Caco-2 (cell line): ENCODE measurements around the gene BATF2. TPM values are rescaled to one million over a fixed set of nuclear protein-coding genes. Genes with fewer than 3 reads are reported as not detected.

Source experiments
- Bru-seq: library from RNA; stranded (reverse); fragments of 400-500 nt; gene quantifications from one replicate; lab custom pipeline; 2021; lab: Mats Ljungman, UMichigan
- BruChase-seq, 2 experiments: library from RNA; stranded (reverse); fragments of 400-500 nt; gene quantifications; one replicate each; lab custom pipeline; 2021; lab: Mats Ljungman, UMichigan
- BruUV-seq: library from RNA; stranded (reverse); fragments of 400-500 nt; replicated peaks from 2 replicates; lab custom pipeline; 2021; lab: Mats Ljungman, UMichigan
- CTCF ChIA-PET: fragments of 300-600 bp; sonication (Branson Sonifier 250); formaldehyde crosslinking; loops from one replicate; lab custom pipeline; 2022; ENCODE audit warnings: antibody characterized with exemption; lab: Charles Lee
- POLR2A ChIA-PET: fragments of 300-600 bp; sonication (Branson Sonifier 250); formaldehyde crosslinking; loops from one replicate; lab custom pipeline; 2022; ENCODE audit warnings: antibody characterized with exemption; lab: Charles Lee
- DNase-seq, 2 experiments: peaks; one replicate each; pipeline versions ENCODE4 v3.0.0 to v3.0.0-alpha.2; 2020 to 2022
- H3K27me3 ChIP-seq: replicated peaks from 2 replicates; pipeline ENCODE4 v1.6.0; 2011; ENCODE audit warnings: low read length; ENCODE audit not compliant: control insufficient read depth, insufficient read depth
- H3K36me3 ChIP-seq: 2 replicates; pipeline ENCODE4 v1.5.1; 2011; ENCODE audit warnings: low read length; ENCODE audit not compliant: control insufficient read depth, insufficient read depth
- H3K4me1 ChIP-seq: fragments of 250-450 bp; sonication (Bioruptor Pico); 2 replicates; pipeline ENCODE4 v1.5.1; 2020; ENCODE audit warnings: mild to moderate bottlenecking
- H3K4me3 ChIP-seq: 2 replicates; pipeline ENCODE4 v1.5.1; 2011; ENCODE audit warnings: low read depth, mild to moderate bottlenecking, control low read depth, low read length
- H3K9me3 ChIP-seq: fragments of 250-450 bp; sonication (Bioruptor Pico); 2 replicates; pipeline ENCODE4 v1.5.1; 2020; ENCODE audit warnings: mild to moderate bottlenecking, moderate library complexity
- H3K27ac Mint-ChIP-seq: one replicate; pipeline ENCODE4 v1.8.0; 2022; ENCODE audit warnings: mixed read lengths; ENCODE audit not compliant: unreplicated experiment
- H3K27me3 Mint-ChIP-seq: one replicate; pipeline ENCODE4 v1.8.0; 2022; ENCODE audit warnings: mixed read lengths; ENCODE audit not compliant: insufficient read depth, unreplicated experiment
- H3K36me3 Mint-ChIP-seq: one replicate; pipeline ENCODE4 v1.8.0; 2022; ENCODE audit warnings: mild to moderate bottlenecking, mixed read lengths; ENCODE audit not compliant: insufficient read depth, unreplicated experiment
- H3K4me1 Mint-ChIP-seq: one replicate; pipeline ENCODE4 v1.8.0; 2022; ENCODE audit warnings: low read depth, mixed read lengths; ENCODE audit not compliant: unreplicated experiment
- H3K4me3 Mint-ChIP-seq: one replicate; pipeline ENCODE4 v1.8.0; 2022; ENCODE audit warnings: mild to moderate bottlenecking, moderate library complexity, mixed read lengths; ENCODE audit not compliant: unreplicated experiment
- H3K9me3 Mint-ChIP-seq: one replicate; pipeline ENCODE4 v1.8.0; 2022; ENCODE audit warnings: mixed read lengths; ENCODE audit not compliant: unreplicated experiment
- CTCF ChIP-seq, 2 experiments: fragments of 200-600 bp in 1 of 2; IDR thresholded peaks; 1 replicate in 1 of 2; 2 replicates in 1 of 2; pipeline versions ENCODE4 v1.5.1 to v1.8.0; 2011 to 2022; ENCODE audit warnings: antibody characterized with exemption in 1 of 2, control low read depth in 1 of 2, inconsistent platforms in 1 of 2, low read depth in 1 of 2, low read length in 1 of 2, mild to moderate bottlenecking in 1 of 2, moderate library complexity in 1 of 2; ENCODE audit not compliant: insufficient read depth in 1 of 2, severe bottlenecking in 1 of 2, unreplicated experiment in 1 of 2
- intact Hi-C: fragments of 100-400 bp; cut with micrococcal nuclease; formaldehyde crosslinking; loops from one replicate; pipeline ENCODE4 v1.10.0; 2022; ENCODE audit not compliant: unreplicated experiment
- long read RNA-seq: library from polyadenylated mRNA; stranded (forward); transcript quantifications from one replicate; pipeline ENCODE4 v2.0.0, GENCODE V29; 2022
- total RNA-seq: library from RNA; stranded (reverse); gene quantifications from 2 replicates; pipeline ENCODE4 v1.2.3, GENCODE V29; 2022

Gene BATF2
- total RNA-seq = 0.79 and 1.4 TPM in 2 replicates
- percentile 33 among the genes with signal in this experiment for Bru-seq, nascent RNA
- percentile 24 among the genes with signal in this experiment for BruChase-seq, experiment 1, labeled RNA remaining after a 2-hour chase
- BruChase-seq, experiment 2, labeled RNA remaining after a 6-hour chase = percentile 21 among the genes with signal in this experiment
- long read RNA-seq = 0 reads

GRCh38 chr11:64996710-64997380 lies at the start of gene BATF2:
BATF2 (minus strand) TSS chr11:64996971; CDS start chr11:64996914, 57 bp downstream.
- peak within 1 kb of the TSS; percentile 63 for H3K27ac Mint-ChIP-seq

GRCh38 chr11:65045728-65046127 lies 49.0 kb upstream of the BATF2 start:
- no TSS peak for BruUV-seq
- H3K36me3 ChIP-seq = peaks cover 7% of the 10 kb centered on the region
- ChIA-PET POLR2A (no interaction called here), CTCF (no interaction called here)
- DNase-seq = no peak
- H3K9me3 ChIP-seq = no peaks in the 10 kb centered on the region
- H3K9me3 Mint-ChIP-seq = no peaks in the 10 kb centered on the region
- no peaks in the 10 kb centered on the region for H3K4me1 Mint-ChIP-seq
- intact Hi-C loops = no loop called here
- TF ChIP-seq CTCF (IDR thresholded peaks at IDR 0.05; ENCODE audit: insufficient read depth in 1 of 2, low read depth in 1 of 2, low read length in 1 of 2, severe bottlenecking in 1 of 2, unreplicated experiment in 1 of 2) = no peak
- no peaks in the 10 kb centered on the region for H3K27me3 Mint-ChIP-seq
- peaks cover 22% of the 10 kb centered on the region for H3K36me3 Mint-ChIP-seq
- H3K4me3 Mint-ChIP-seq = no peak overlapping the region
- peaks cover 11% of the 10 kb centered on the region; the same call in 1 of the 2 replicates for H3K4me1 ChIP-seq
- no peak overlapping the region for H3K27ac Mint-ChIP-seq
- H3K27me3 ChIP-seq = no peaks in the 10 kb centered on the region
- H3K4me3 ChIP-seq = no peak overlapping the region

More at GRCh38 chr11:64996710-64997380, at the start of gene BATF2:
- Mint-ChIP-seq H3K9me3 (no peaks in the 10 kb centered on the region), H3K4me1 (peaks cover 26% of the 10 kb centered on the region), H3K36me3 (no peaks in the 10 kb centered on the region), H3K27me3 (no peaks in the 10 kb centered on the region), H3K4me3 (peak within 1 kb of the TSS; percentile 56)
- TF ChIP-seq CTCF (IDR thresholded peaks at IDR 0.05; ENCODE audit: insufficient read depth in 1 of 2, low read depth in 1 of 2, low read length in 1 of 2, severe bottlenecking in 1 of 2, unreplicated experiment in 1 of 2) = peak; percentile 45 to 69
- peak; percentile 79 to 84 for DNase-seq
- H3K36me3 ChIP-seq = no peaks in the 10 kb centered on the region
- peaks cover 37% of the 10 kb centered on the region for H3K4me1 ChIP-seq
- intact Hi-C loops = loop anchor here (2.0 to 5.0 kb wide), 2 partner anchors 80 to 150 kb away; partner anchors contain the start of gene ATG2A
- CTCF ChIA-PET = interaction anchor here (0.5 to 1.6 kb wide), 13 partner anchors 9 to 218 kb away, joined by 3 to 9 read pairs (median 4); partner anchors contain the start of genes PPP2R5B, SF1 and ZNHIT2
- H3K9me3 ChIP-seq = no peaks in the 10 kb centered on the region
- no peaks in the 10 kb centered on the region for H3K27me3 ChIP-seq
- POLR2A ChIA-PET = interaction anchor here (1.2 kb wide), 1 partner anchor 16 kb away, joined by 3 read pairs; no protein-coding TSS in a partner anchor
- H3K4me3 ChIP-seq = no peak within 1 kb of the TSS
- no TSS peak for BruUV-seq

- H3K27ac Mint-ChIP-seq = no peak overlapping the region
- H3K4me1 Mint-ChIP-seq = no peaks in the 10 kb centered on the region
- no peak overlapping the region for H3K4me3 ChIP-seq
- H3K27me3 Mint-ChIP-seq = no peaks in the 10 kb centered on the region
- peaks cover 7% of the 10 kb centered on the region for H3K36me3 ChIP-seq
- peaks cover 25% of the 10 kb centered on the region for H3K36me3 Mint-ChIP-seq
- peaks cover 11% of the 10 kb centered on the region; the same call in 1 of the 2 replicates for H3K4me1 ChIP-seq
- intact Hi-C loops = no loop called here
- H3K27me3 ChIP-seq = no peaks in the 10 kb centered on the region
- no peak overlapping the region for H3K4me3 Mint-ChIP-seq
- no peak for DNase-seq
- no peaks in the 10 kb centered on the region for H3K9me3 ChIP-seq
- ChIA-PET POLR2A (no interaction called here), CTCF (no interaction called here)
- no peaks in the 10 kb centered on the region for H3K9me3 Mint-ChIP-seq
- TF ChIP-seq CTCF (IDR thresholded peaks at IDR 0.05; ENCODE audit: insufficient read depth in 1 of 2, low read depth in 1 of 2, low read length in 1 of 2, severe bottlenecking in 1 of 2, unreplicated experiment in 1 of 2) = no peak
- no TSS peak for BruUV-seq
Observed at GRCh38 chr11:65045061-65045460, 48.3 kb upstream of the BATF2 start.
